ENCODE data around the gene ZNF362. TPM values are rescaled to one million over a fixed set of nuclear protein-coding genes. Genes with fewer than 3 reads are reported as not detected.

ZNF362 gene
- total RNA-seq, 4 donors from 2014 or later: 20.7 to 44.1 (median 26.7) TPM

- H3K27ac ChIP-seq: peak overlapping the region in 1 of 3 donors; percentile 4
- WGBS, 2 donors: 88 to 100% methylated on average over 1 of the region's 1 CpG
- peaks cover 18 to 44% of the 10 kb centered on the region in 2 donors for H3K4me1 ChIP-seq
Measured at GRCh38 chr1:33302325-33302724, 46.0 kb downstream of the ZNF362 start.

GRCh38 chr1:33305016-33305415 is 48.7 kb downstream of the ZNF362 start:
- Histone ChIP-seq H3K27ac (no peak overlapping the region), H3K9me3 (no peaks in the 10 kb centered on the region), H3K4me3 (replicated peaks in 1 of 3) (no peak overlapping the region), H3K4me1 (peaks cover 18 to 43% of the 10 kb centered on the region in 2 donors), H3K27me3 (no peaks in the 10 kb centered on the region), H3K36me3 (no peaks in the 10 kb centered on the region)
- DNase-seq: no peak
- 95 to 98% methylated on average over 5 of the region's 5 CpGs for WGBS, 2 donors
- TF ChIP-seq, protein P1, sequence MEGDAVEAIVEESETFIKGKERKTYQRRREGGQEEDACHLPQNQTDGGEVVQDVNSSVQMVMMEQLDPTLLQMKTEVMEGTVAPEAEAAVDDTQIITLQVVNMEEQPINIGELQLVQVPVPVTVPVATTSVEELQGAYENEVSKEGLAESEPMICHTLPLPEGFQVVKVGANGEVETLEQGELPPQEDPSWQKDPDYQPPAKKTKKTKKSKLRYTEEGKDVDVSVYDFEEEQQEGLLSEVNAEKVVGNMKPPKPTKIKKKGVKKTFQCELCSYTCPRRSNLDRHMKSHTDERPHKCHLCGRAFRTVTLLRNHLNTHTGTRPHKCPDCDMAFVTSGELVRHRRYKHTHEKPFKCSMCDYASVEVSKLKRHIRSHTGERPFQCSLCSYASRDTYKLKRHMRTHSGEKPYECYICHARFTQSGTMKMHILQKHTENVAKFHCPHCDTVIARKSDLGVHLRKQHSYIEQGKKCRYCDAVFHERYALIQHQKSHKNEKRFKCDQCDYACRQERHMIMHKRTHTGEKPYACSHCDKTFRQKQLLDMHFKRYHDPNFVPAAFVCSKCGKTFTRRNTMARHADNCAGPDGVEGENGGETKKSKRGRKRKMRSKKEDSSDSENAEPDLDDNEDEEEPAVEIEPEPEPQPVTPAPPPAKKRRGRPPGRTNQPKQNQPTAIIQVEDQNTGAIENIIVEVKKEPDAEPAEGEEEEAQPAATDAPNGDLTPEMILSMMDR (IDR thresholded peaks at IDR 0.05): no peak
- TF ChIP-seq POLR2A (IDR thresholded peaks at IDR 0.05): no peak
- intact Hi-C loops (cut with DNase I): no loop called here

More at GRCh38 chr1:33302325-33302724, 46.0 kb downstream of the ZNF362 start:
- TF ChIP-seq, protein P1 (IDR thresholded peaks at IDR 0.05): no peak
- TF ChIP-seq POLR2A (IDR thresholded peaks at IDR 0.05): no peak
- intact Hi-C loops (cut with DNase I): no loop called here
- no peak for DNase-seq
- Histone ChIP-seq H3K36me3 (peaks cover 0 to 5% of the 10 kb centered on the region in 2 donors), H3K27me3 (no peaks in the 10 kb centered on the region), H3K9me3 (no peaks in the 10 kb centered on the region), H3K4me3 (replicated peaks in 1 of 3) (no peak overlapping the region)

- H3K4me1 ChIP-seq: peaks cover 8 to 35% of the 10 kb centered on the region in 2 donors
- DNase-seq: no peak
- no peak overlapping the region for H3K27ac ChIP-seq
Measured at GRCh38 chr1:33305816-33306652, 49.7 kb downstream of the ZNF362 start.

DNA sequence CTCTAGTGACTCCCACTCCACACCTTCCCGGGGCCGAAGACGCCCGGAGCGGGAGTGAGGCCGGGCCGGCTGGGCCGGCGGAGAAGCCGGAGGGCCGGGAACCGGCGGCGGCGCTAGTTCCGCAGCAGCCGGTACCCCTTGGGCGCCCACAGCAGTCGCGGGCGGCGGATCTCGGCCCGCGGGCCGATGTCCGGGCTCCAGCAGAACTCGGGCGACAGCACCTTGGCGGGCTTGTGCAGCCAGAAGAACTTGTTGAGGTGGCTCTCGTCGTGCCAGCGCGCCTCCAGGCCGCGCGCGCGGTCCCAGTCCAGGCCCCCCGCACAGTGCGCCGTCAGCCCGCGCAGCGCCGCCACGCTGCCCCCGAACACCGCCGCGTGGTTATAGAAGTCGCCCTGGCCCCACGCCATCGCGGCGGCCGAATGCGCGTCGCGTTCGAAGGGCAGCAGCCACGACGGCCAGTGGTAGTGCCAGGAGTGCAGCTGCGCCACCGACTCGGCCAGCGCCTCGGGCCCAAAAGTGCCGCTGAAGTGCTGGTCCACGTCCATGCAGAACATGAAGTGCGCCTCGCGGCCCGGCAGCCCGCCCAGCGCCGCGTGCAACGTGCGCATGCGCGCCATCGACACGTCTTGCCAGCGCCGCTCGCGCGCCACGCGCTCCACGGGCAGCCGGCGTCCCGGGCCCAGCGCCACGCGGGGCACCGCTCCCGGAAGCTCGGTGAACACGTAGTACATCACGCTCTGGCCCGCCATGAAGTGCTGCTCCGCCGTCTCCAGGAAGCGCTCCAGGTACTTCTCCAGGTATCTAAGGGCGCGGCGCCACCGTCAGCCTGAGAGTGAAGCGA is 50.6 kb downstream of the ZNF362 start:
- Histone ChIP-seq H3K27ac (no peak overlapping the region), H3K9me3 (no peaks in the 10 kb centered on the region), H3K4me3 (replicated peaks in 1 of 3) (peak overlapping the region in 1 of 3 donors; percentile 13), H3K27me3 (no peaks in the 10 kb centered on the region), H3K36me3 (no peaks in the 10 kb centered on the region), H3K4me1 (peaks cover 0 to 28% of the 10 kb centered on the region in 2 donors)
- 40 to 100% methylated on average over 5 to 24 of the region's 113 CpGs for WGBS, 2 donors
- DNase-seq: peak; percentile 41 to 50
- TF ChIP-seq POLR2A (IDR thresholded peaks at IDR 0.05): no peak
- TF ChIP-seq, protein P1 (IDR thresholded peaks at IDR 0.05): no peak
- intact Hi-C loops (cut with DNase I): no loop called here

More at GRCh38 chr1:33305816-33306652, 49.7 kb downstream of the ZNF362 start:
- 75 to 90% methylated on average over 12 to 20 of the region's 20 CpGs for WGBS, 2 donors
- H3K27me3 ChIP-seq: no peaks in the 10 kb centered on the region
- peak overlapping the region in 1 of 3 donors; percentile 13 for H3K4me3 ChIP-seq (replicated peaks in 1 of 3)
- intact Hi-C loops (cut with DNase I): no loop called here
- TF ChIP-seq, protein P1 (IDR thresholded peaks at IDR 0.05): no peak
- TF ChIP-seq POLR2A (IDR thresholded peaks at IDR 0.05): no peak
- no peaks in the 10 kb centered on the region for H3K36me3 ChIP-seq
- H3K9me3 ChIP-seq: no peaks in the 10 kb centered on the region

All from thyroid gland (tissue), 4 donors.